Activated B cell treated with CpG ODN at 0.5 μM for 24 hours (primary cell): Measurements from ENCODE around the gene TEPSIN. TPM values are rescaled to one million over a fixed set of nuclear protein-coding genes. Genes with fewer than 3 reads are reported as not detected.

Experiments
- ATAC-seq: fragments of 200-7000 bp; cut with Tn5 transposase; one replicate; pipeline ENCODE4 v1.10.0; 2021; ENCODE audit warnings: low read depth, mild to moderate bottlenecking, moderate library complexity
- CTCF ChIA-PET: fragments of 350-600 bp; sonication (Branson Sonifier 250); formaldehyde crosslinking; loops from one replicate; lab custom pipeline; 2021; ENCODE audit warnings: antibody characterized with exemption; lab: Charles Lee
- POLR2A ChIA-PET: fragments of 350-600 bp; sonication (Branson Sonifier 250); formaldehyde crosslinking; loops from one replicate; lab custom pipeline; 2021; ENCODE audit warnings: antibody characterized with exemption; lab: Charles Lee
- DNase-seq: peaks from one replicate; pipeline ENCODE4 v3.0.0; 2022
- H3K27ac Mint-ChIP-seq: one replicate; pipeline ENCODE4 v1.8.0; 2020; ENCODE audit warnings: mixed read lengths
- H3K27me3 Mint-ChIP-seq: one replicate; pipeline ENCODE4 v1.8.0; 2021; ENCODE audit warnings: mixed read lengths
- H3K36me3 Mint-ChIP-seq: one replicate; pipeline ENCODE4 v1.8.0; 2021; ENCODE audit warnings: low read depth, mixed read lengths
- H3K4me1 Mint-ChIP-seq: one replicate; pipeline ENCODE4 v1.8.0; 2021; ENCODE audit warnings: mixed read lengths
- H3K4me3 Mint-ChIP-seq: one replicate; pipeline ENCODE4 v1.8.0; 2020; ENCODE audit warnings: mild to moderate bottlenecking, mixed read lengths
- H3K9me3 Mint-ChIP-seq: one replicate; pipeline ENCODE4 v1.8.0; 2020; ENCODE audit warnings: mixed read lengths
- intact Hi-C: fragments of 100-400 bp; cut with micrococcal nuclease; formaldehyde crosslinking; loops from one replicate; pipeline ENCODE4 v1.15.1; 2024
- total RNA-seq: library from RNA; stranded (reverse); gene quantifications from 2 replicates; pipeline ENCODE4 v1.2.3, GENCODE V29; 2022
- TF ChIP-seq, protein P1 (sequence below): fragments of 200-600 bp; IDR thresholded peaks from one replicate; pipeline ENCODE4 v1.8.0; 2022; ENCODE audit warnings: antibody characterized with exemption, mild to moderate bottlenecking

TEPSIN gene
- total RNA-seq, 1 donor from 2014 or later, result 102 TPM

DNA sequence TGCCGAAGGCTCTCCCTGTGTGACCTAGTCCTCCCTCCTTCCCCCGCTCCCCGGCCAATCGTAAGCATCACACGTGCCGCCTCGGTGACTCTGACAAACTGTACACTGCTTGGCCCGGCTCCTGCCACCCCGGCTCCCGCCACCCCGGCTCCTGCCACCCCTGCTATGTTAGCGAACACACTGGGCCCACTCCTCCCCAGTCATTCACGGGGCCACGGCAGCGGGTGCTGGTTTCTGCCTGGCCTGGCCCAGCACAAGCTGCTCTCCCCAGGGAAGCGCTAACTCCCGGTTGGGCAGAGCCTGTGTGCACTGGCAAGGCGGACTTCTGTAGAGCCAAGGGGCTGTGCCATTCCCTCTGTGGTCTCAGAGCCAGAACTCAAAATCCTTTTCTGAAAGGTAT is 22.2 kb upstream of the TEPSIN start:
- CTCF ChIA-PET, result no interaction called here
- intact Hi-C loops, result no loop called here
- Mint-ChIP-seq H3K4me3 (no peak overlapping the region), H3K9me3 (no peaks in the 10 kb centered on the region), H3K4me1 (peaks cover 6% of the 10 kb centered on the region), H3K27ac (no peak overlapping the region), H3K36me3 (peaks cover 74% of the 10 kb centered on the region), H3K27me3 (no peaks in the 10 kb centered on the region)
- DNase-seq, result no peak
- TF ChIP-seq, protein P1, sequence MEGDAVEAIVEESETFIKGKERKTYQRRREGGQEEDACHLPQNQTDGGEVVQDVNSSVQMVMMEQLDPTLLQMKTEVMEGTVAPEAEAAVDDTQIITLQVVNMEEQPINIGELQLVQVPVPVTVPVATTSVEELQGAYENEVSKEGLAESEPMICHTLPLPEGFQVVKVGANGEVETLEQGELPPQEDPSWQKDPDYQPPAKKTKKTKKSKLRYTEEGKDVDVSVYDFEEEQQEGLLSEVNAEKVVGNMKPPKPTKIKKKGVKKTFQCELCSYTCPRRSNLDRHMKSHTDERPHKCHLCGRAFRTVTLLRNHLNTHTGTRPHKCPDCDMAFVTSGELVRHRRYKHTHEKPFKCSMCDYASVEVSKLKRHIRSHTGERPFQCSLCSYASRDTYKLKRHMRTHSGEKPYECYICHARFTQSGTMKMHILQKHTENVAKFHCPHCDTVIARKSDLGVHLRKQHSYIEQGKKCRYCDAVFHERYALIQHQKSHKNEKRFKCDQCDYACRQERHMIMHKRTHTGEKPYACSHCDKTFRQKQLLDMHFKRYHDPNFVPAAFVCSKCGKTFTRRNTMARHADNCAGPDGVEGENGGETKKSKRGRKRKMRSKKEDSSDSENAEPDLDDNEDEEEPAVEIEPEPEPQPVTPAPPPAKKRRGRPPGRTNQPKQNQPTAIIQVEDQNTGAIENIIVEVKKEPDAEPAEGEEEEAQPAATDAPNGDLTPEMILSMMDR, result no peak
- no peak for ATAC-seq
- POLR2A ChIA-PET, result no interaction called here

GRCh38 chr17:81260641-81261040 is 21.8 kb upstream of the TEPSIN start:
- peaks cover 6% of the 10 kb centered on the region for H3K4me1 Mint-ChIP-seq
- ChIA-PET POLR2A (no interaction called here), CTCF (no interaction called here)
- no peaks in the 10 kb centered on the region for H3K9me3 Mint-ChIP-seq
- H3K36me3 Mint-ChIP-seq, result peaks cover 74% of the 10 kb centered on the region
- no peak overlapping the region for H3K27ac Mint-ChIP-seq
- DNase-seq (no peak), ATAC-seq (no peak)
- TF ChIP-seq, protein P1, result no peak
- no peaks in the 10 kb centered on the region for H3K27me3 Mint-ChIP-seq
- no peak overlapping the region for H3K4me3 Mint-ChIP-seq
- intact Hi-C loops, result no loop called here

DNA sequence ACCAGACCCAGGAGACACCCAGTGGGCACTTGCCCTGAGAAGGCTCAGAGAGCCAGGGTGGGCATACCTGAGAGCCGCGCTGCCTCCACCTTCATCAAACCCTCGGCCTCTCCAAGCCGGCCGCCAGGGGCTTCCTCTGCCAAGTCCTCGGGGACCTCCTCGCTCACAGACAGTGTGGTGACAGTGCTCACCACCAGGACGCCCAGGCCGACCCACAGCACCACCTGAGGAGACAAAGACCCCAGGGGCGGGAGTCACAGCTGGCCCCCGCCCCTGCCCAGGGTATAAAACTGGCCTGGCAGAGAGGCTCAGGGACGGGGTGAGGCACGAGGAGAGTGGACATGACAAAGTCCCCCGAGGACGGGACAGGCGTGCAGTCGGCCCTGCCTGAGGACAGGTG is 21.3 kb upstream of the TEPSIN start:
- no peak for ATAC-seq
- ChIA-PET CTCF (no interaction called here), POLR2A (no interaction called here)
- Mint-ChIP-seq H3K4me1 (peaks cover 6% of the 10 kb centered on the region), H3K4me3 (no peak overlapping the region), H3K27me3 (no peaks in the 10 kb centered on the region), H3K9me3 (no peaks in the 10 kb centered on the region), H3K27ac (no peak overlapping the region), H3K36me3 (peaks cover 72% of the 10 kb centered on the region)
- TF ChIP-seq, protein P1, result no peak
- intact Hi-C loops, result no loop called here
- DNase-seq, result no peak

- ChIA-PET POLR2A (no interaction called here), CTCF (no interaction called here)
- Mint-ChIP-seq H3K9me3 (no peaks in the 10 kb centered on the region), H3K36me3 (peaks cover 67% of the 10 kb centered on the region), H3K27me3 (no peaks in the 10 kb centered on the region), H3K4me3 (no peak overlapping the region), H3K27ac (no peak overlapping the region), H3K4me1 (peaks cover 6% of the 10 kb centered on the region)
- intact Hi-C loops, result no loop called here
- no peak for ATAC-seq
- no peak for DNase-seq
- TF ChIP-seq, protein P1, result no peak
Observed at GRCh38 chr17:81259058-81259605, 20.3 kb upstream of the TEPSIN start.

GRCh38 chr17:81258292-81258691 is 19.4 kb upstream of the TEPSIN start:
- CTCF ChIA-PET, result no interaction called here
- H3K27ac Mint-ChIP-seq, result no peak overlapping the region
- H3K36me3 Mint-ChIP-seq, result peaks cover 67% of the 10 kb centered on the region
- TF ChIP-seq, protein P1, result no peak
- H3K4me1 Mint-ChIP-seq, result peaks cover 8% of the 10 kb centered on the region
- H3K4me3 Mint-ChIP-seq, result no peak overlapping the region
- H3K27me3 Mint-ChIP-seq, result no peaks in the 10 kb centered on the region
- no peaks in the 10 kb centered on the region for H3K9me3 Mint-ChIP-seq
- DNase-seq (no peak), ATAC-seq (no peak)
- intact Hi-C loops, result no loop called here
- POLR2A ChIA-PET, result interaction anchor here (1.3 kb wide), 1 partner anchor 234 kb away, joined by 3 read pairs; no protein-coding TSS in a partner anchor
